Choroid plexus epithelial cell (primary cell): ENCODE results near the gene RPL7A.
A peak's percentile ranks its signal among the peaks of the same experiment; 100 is the strongest.
"Not testable (repeated sequence)": the region's sequence is repeated elsewhere in the genome, so short reads cannot be mapped to it uniquely, and the experiment has no call there.

ENCODE experiments used
- DNase-seq: peaks from one replicate; pipeline ENCODE4 v3.0.0-alpha.2; 2010; ENCODE audit warnings: low read depth
- H3K4me3 ChIP-seq: 2 replicates; pipeline ENCODE4 v1.5.1; 2011; ENCODE audit warnings: low read depth, mild to moderate bottlenecking, control low read depth, low read length, moderate library complexity
- TF ChIP-seq, protein P1 (sequence below): conservative IDR thresholded peaks from 2 replicates; pipeline ENCODE4 v1.5.1; 2011; ENCODE audit warnings: low read depth, mild to moderate bottlenecking, control low read depth, inconsistent platforms, low read length, moderate library complexity

The RPL7A gene

DNA sequence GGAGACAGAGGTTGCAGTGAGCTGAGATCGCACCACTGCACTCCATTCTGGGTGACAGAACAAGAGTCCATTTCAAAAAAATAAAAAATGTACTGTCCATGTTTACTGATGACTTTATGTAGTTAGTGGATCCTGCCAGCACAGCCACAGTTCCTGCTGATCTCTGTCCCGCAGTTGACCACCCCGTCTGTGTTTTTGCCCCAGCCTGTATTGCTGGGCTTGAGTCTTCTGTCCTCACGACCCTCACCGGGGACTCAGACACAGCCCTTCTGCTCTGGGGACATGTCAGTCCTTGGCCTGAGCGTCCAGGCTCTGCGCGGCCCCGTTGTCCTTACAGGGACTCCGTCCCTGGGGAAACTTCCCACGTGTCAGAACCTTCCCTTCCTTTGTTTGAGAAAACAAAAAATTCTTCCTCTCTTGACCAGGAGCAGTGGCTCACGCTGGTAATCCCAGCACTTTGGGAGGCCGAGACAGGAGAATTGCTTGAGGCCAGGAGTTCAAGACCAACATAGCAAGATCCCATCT lies 26.5 kb upstream of the RPL7A start:
- DNase-seq = no peak
- TF ChIP-seq, protein P1, sequence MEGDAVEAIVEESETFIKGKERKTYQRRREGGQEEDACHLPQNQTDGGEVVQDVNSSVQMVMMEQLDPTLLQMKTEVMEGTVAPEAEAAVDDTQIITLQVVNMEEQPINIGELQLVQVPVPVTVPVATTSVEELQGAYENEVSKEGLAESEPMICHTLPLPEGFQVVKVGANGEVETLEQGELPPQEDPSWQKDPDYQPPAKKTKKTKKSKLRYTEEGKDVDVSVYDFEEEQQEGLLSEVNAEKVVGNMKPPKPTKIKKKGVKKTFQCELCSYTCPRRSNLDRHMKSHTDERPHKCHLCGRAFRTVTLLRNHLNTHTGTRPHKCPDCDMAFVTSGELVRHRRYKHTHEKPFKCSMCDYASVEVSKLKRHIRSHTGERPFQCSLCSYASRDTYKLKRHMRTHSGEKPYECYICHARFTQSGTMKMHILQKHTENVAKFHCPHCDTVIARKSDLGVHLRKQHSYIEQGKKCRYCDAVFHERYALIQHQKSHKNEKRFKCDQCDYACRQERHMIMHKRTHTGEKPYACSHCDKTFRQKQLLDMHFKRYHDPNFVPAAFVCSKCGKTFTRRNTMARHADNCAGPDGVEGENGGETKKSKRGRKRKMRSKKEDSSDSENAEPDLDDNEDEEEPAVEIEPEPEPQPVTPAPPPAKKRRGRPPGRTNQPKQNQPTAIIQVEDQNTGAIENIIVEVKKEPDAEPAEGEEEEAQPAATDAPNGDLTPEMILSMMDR = no peak
- no peak overlapping the region for H3K4me3 ChIP-seq

DNA sequence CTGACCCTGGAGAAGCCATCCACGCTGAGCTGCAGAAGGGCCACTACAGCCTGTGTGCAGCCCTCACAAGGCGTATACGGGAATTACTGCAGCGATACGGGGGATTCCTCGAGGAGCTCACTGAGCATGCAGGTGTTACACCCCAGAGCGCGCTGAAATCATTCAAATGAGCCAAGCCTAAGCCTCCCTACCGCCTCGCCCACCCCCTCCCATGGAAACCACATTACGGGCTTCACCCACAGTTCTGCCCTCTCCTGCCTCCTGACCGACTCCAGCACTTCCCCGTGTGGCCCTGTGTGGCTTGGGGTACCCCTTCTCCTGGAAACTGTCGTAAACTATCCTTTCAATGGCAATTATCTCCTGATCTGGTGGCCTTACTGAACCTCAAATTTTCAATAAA lies 25.3 kb upstream of the RPL7A start:
- no peak overlapping the region for H3K4me3 ChIP-seq
- DNase-seq = no peak
- TF ChIP-seq, protein P1 = no peak

DNA sequence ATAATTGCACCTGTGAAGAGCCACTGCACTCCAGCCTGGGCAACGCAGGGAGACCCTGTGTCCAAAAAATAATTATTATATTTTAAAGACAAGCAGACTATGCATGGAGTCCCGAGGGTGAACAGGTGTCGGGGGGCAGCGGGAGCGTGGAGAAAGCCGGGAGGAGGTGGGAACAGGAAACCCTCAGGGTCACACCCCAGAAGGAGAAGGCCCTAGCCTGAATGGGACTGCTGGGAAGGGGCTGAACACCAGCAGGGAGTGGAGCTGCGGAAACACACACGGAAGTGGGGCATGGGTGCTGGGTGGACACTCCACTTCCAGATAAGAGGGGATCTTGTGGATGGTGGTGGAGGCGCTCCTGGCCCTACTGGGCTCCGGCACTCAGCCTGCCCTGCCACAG lies 24.8 kb upstream of the RPL7A start:
- TF ChIP-seq, protein P1 = no peak
- H3K4me3 ChIP-seq = no peak overlapping the region
- no peak for DNase-seq

GRCh38 chr9:133323991-133324703 lies 23.9 kb upstream of the RPL7A start:
- DNase-seq = no peak
- H3K4me3 ChIP-seq = no peak overlapping the region
- TF ChIP-seq, protein P1 = no peak

DNA sequence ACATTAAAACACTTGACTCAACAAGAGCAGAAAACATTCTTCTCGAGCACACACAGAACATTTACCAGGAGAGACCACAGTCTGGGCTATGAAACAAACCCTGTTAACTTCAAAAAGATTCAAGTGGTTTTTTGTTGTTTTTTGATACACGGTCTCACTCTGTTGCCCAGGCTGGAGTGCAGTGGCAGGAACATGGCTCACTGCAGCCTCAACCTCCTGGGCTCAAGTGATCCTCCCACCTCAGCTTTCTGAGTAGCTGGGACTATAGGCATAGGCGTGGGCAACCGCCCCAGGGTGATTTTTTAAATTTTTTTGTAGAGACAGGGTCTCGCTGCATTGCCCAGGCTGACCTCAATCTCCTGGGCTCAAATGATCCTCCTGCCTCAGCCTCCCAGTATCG lies 21.0 kb upstream of the RPL7A start:
- DNase-seq = not testable (repeated sequence)

DNA sequence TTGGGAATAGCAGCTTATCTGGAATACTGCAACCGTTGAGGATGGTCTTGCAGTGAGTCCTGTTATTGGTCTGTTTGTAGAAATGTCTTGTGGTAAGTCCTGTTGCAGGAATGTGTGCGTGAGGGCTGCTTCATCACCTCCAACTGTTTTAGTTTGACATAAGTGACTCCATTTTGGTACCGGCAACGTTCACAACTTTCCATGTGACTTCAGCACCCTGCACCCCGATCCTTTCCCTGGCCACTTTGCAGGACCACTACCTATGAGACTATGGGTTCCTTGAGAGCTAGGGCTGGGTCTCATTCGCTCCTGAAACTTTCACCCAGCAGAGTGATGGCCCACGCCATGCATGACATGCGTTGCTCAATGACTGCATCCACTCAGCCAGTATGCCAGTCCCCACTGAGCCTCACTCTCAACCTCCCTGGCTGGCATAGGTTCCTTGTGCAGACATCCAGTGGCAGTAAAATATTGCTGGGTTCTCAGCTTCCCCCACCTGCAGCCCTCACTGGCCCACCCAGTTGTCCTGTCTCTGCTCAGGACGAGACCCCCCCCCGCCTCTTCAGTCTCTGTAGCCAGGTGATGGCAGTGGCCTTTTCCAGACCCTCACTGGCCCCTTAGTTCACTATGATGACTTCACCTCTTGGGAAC lies 20.1 kb upstream of the RPL7A start:
- H3K4me3 ChIP-seq = no peak overlapping the region
- TF ChIP-seq, protein P1 = no peak
- no peak for DNase-seq

More for the DNA sequence above, 21.0 kb upstream of the RPL7A start:
- not testable (repeated sequence) for H3K4me3 ChIP-seq

GRCh38 chr9:133329306-133330156 lies 18.5 kb upstream of the RPL7A start:
- peak; percentile 37 for DNase-seq
- H3K4me3 ChIP-seq = not testable (repeated sequence)
- TF ChIP-seq, protein P1 = peak; percentile 68
